NCI-H2029 (cell line): Measurements from ENCODE around the gene SPG7.

Source experiments
- DNase-seq: peaks from one replicate; lab custom pipeline; 2025; lab: John Stamatoyannopoulos, UW

SPG7 gene

GRCh38 chr16:89547291-89547690 is 39.1 kb downstream of the SPG7 start:
- DNase-seq: no peak

DNA sequence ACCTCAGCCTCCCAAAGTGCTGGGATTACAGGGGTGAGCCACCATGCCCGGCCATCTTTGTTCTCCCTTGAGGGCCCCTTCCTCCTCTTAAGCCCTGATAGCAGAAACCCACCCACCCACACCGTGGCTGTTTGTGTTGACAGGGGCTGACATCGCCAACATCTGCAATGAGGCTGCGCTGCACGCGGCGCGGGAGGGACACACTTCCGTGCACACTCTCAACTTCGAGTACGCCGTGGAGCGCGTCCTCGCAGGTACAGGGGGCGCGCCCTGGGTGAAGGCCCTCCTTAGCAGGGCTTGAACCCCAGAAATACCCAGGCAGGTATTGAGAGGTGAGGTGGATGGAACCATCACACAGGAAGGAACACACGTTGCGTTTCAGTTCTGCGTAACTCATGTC is 39.7 kb downstream of the SPG7 start:
- no peak for DNase-seq

- no peak for DNase-seq
These were observed 40.3 kb downstream of the SPG7 start for GRCh38 chr16:89548344-89549006.

GRCh38 chr16:89549007-89549700 is 41.0 kb downstream of the SPG7 start:
- no peak for DNase-seq

GRCh38 chr16:89550421-89551007 is 42.3 kb downstream of the SPG7 start:
- no peak for DNase-seq

GRCh38 chr16:89552329-89552728 is 44.1 kb downstream of the SPG7 start:
- DNase-seq: no peak

DNA sequence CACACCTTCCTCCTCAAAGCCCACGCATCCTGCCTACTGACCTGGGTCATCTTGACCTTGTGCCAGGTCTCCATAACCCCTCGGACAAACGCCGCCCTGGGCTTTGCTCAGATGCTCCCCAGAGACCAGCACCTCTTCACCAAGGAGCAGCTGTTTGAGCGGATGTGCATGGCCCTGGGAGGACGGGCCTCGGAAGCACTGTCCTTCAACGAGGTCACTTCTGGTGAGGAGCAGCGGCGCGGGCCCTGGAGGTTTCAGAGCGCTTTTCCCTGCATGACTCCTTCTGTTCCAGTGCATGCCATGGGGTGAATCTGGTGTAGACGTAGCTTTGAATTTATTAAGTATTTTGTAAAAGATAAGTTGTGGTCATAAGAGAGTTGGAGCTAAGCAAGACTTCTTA is 44.7 kb downstream of the SPG7 start:
- DNase-seq: no peak

GRCh38 chr16:89553733-89554132 is 45.5 kb downstream of the SPG7 start:
- DNase-seq: no peak

- DNase-seq: no peak
These were observed 46.1 kb downstream of the SPG7 start for GRCh38 chr16:89554343-89554742.

DNA sequence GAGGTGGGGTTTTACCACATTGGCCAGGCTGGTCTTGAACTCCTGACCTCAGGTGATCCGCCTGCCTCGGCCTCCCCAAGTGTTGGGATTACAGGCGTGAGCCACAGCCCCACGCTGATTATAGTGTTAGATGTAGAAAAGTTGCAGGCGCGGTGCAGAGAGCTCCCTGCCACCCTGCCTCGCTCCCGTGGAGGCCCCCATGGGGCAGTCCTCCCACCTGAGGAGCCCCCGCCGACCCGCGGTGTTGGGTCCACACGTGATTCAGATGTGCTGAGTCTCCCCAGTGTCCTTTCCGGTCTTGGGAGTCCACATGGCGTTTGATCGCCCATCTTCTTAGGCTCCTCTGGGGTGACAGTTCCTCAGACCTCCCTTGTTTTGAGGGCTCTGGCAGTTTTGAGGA is 47.1 kb downstream of the SPG7 start:
- no peak for DNase-seq

DNA sequence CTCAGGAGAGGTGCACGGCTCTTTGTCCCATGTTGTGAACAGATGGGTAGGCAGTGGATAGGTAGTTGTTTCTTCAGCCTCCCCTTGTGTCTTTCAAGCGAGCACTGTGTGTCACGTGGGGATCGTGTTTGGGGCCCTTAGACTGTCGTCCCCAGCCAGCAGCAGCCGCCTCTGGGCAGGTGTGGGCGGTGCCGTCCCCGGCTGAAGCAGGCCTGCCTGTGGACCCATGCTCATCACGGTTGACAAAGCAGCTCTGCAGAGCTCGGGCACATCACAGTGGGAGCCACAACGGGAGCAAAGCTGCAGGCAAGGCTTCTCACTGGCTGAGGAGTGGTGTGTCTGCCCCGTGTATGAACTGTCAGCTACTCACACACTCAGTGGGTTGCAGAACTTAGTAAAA is 47.6 kb downstream of the SPG7 start:
- no peak for DNase-seq

DNA sequence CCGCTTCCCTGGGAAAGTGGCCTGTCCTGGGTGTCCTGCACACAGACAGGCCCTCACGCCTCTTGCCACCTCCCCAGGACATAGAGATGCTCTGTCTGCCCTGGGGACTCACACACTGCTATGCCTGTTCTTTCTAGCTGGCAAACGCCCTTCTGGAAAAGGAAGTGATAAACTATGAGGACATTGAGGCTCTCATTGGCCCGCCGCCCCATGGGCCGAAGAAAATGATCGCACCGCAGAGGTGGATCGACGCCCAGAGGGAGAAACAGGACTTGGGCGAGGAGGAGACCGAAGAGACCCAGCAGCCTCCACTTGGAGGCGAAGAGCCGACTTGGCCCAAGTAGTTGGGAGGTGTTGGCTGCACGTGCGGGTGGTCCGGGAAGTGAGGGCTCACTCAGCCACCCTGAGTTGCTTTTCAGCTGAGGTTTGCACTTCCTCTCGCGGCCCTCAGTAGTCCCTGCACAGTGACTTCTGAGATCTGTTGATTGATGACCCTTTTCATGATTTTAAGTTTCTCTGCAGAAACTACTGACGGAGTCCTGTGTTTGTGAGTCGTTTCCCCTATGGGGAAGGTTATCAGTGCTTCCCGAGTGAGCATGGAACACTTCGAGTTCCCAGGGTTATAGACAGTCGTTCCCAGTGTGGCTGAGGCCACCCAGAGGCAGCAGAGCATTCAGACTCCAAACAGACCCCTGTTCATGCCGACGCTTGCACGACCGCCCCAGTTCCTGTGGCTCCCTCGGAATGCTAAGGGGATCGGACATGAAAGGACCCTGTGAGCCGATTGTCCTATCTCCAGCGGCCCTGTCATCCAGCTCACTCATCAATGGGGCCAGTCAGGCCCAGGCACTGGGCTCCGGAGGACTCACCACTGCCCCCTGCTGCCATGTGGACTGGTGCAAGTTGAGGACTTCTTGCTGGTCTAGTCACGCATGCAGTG is 48.8 kb downstream of the SPG7 start:
- DNase-seq: no peak

- DNase-seq: no peak
These were observed 49.7 kb downstream of the SPG7 start for GRCh38 chr16:89557690-89558490.

- DNase-seq: peak; percentile 77
These were observed 52.4 kb downstream of the SPG7 start, which contains the start of gene RPL13 for GRCh38 chr16:89560378-89561141. Gene RPL13, plus strand, starts transcription at chr16:89560682. Its CDS starts 278 bp downstream, at chr16:89560960.

DNA sequence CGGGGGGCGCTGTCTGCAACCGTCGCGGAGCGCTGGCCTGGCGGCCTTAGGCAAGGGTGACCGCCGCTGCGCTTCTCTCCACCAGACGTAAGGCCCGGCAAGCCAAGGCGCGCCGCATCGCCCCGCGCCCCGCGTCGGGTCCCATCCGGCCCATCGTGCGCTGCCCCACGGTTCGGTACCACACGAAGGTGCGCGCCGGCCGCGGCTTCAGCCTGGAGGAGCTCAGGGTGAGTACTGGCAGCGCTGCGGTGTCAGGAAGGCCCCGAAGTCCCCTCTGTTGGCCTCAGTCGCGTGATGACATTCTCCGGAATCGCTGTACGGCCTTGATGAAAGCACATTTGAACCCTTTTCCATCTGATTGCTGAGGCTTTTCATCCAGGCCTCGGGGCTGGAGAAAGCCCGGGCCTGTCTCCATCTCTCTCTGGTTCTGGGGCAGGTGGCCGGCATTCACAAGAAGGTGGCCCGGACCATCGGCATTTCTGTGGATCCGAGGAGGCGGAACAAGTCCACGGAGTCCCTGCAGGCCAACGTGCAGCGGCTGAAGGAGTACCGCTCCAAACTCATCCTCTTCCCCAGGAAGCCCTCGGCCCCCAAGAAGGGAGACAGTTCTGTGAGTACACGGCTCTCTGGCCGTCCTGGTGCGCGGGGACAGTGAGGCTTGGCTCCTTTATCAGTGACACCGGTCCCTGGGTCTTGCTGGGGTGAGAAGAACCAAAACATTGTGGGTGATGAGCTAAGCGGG is 53.1 kb downstream of the SPG7 start:
- DNase-seq: no peak

DNA sequence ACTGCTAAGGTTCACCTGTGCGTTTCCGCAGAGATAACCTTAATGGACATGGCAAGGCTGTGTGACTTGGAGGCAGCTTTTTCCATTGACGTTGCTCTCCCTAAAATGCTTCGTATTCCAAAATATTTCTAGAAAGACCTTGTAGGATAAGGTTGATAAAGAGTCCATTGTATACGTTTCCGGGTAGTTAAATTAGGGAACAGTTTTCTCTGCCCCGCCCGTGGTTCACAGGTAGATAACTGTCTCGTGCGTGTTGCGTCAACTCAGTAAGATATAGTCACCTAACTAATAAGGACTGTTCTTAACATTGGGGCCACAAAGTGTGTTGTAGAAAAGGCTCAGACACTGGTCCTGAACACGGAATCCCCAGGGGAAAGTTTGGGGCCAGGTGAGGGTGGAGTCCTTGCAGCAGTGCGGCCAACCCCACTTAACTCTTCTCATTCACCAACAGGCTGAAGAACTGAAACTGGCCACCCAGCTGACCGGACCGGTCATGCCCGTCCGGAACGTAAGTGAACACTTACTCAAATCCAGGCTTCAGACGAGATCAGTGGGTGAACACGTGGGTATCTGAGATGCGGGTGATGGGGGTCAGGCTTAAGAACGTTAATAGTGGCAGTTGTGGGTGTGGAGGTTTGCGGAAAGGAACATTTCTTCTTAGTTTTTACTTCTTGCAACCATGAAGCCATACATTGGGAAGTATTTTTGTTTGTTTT is 53.8 kb downstream of the SPG7 start:
- no peak for DNase-seq

DNA sequence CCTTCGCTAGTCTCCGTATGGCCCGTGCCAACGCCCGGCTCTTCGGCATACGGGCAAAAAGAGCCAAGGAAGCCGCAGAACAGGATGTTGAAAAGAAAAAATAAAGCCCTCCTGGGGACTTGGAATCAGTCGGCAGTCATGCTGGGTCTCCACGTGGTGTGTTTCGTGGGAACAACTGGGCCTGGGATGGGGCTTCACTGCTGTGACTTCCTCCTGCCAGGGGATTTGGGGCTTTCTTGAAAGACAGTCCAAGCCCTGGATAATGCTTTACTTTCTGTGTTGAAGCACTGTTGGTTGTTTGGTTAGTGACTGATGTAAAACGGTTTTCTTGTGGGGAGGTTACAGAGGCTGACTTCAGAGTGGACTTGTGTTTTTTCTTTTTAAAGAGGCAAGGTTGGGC is 54.7 kb downstream of the SPG7 start:
- no peak for DNase-seq

- DNase-seq: no peak
These were observed 55.6 kb downstream of the SPG7 start for GRCh38 chr16:89563639-89564392.
